Prostate gland (tissue), 2 donors: ENCODE measurements around the gene GAS1.

Experiments used
- CTCF ChIP-seq, 4 experiments: fragments of 200-600 bp in 2 of 4; fragments of 450-650 bp in 2 of 4; sonication (generic) in 2 of 4; IDR thresholded peaks; 1 replicate in 3 of 4; 2 replicates in 1 of 4; pipeline ENCODE4 v1.5.1; 2016 to 2019; ENCODE audit warnings: antibody characterized with exemption in 4 of 4, mild to moderate bottlenecking in 2 of 4, moderate library complexity in 2 of 4
- POLR2A ChIP-seq: fragments of 450-650 bp; IDR thresholded peaks from one replicate; pipeline ENCODE4 v1.6.1; 2016; ENCODE audit warnings: antibody characterized with exemption, mild to moderate bottlenecking

GRCh38 chr9:86994231-86994630, 46.9 kb upstream of the GAS1 start:
- TF ChIP-seq CTCF (IDR thresholded peaks at IDR 0.05), result no peak
- no peak for TF ChIP-seq POLR2A
